Measurements from ENCODE around the gene ANKHD1.
A peak's percentile ranks its signal among the peaks of the same experiment; 100 is the strongest.

ANKHD1 gene

GRCh38 chr5:140372971-140373487 lies 28.6 kb upstream of the ANKHD1 start:
- DNase-seq (ENCODE audit: low read depth) = no peak
- no peak overlapping the region for H3K4me3 ChIP-seq (ENCODE audit: low read length)
- peak; percentile 93 for TF ChIP-seq CTCF (conservative IDR thresholded peaks at IDR 0.05; ENCODE audit: low read depth, low read length)

- no peak for DNase-seq (ENCODE audit: low read depth)
- no peak overlapping the region for H3K4me3 ChIP-seq (ENCODE audit: low read length)
- TF ChIP-seq CTCF (conservative IDR thresholded peaks at IDR 0.05; ENCODE audit: low read depth, low read length) = no peak
Observed at GRCh38 chr5:140381351-140381750, 20.3 kb upstream of the ANKHD1 start.

GRCh38 chr5:140381972-140382371 lies 19.7 kb upstream of the ANKHD1 start:
- no peak for DNase-seq (ENCODE audit: low read depth)
- no peak overlapping the region for H3K4me3 ChIP-seq (ENCODE audit: low read length)
- TF ChIP-seq CTCF (conservative IDR thresholded peaks at IDR 0.05; ENCODE audit: low read depth, low read length) = no peak

- H3K4me3 ChIP-seq (ENCODE audit: low read length) = no peak overlapping the region
- DNase-seq (ENCODE audit: low read depth) = no peak
- no peak for TF ChIP-seq CTCF (conservative IDR thresholded peaks at IDR 0.05; ENCODE audit: low read depth, low read length)
Observed at GRCh38 chr5:140382866-140383265, 18.8 kb upstream of the ANKHD1 start.

- DNase-seq (ENCODE audit: low read depth) = no peak
- no peak for TF ChIP-seq CTCF (conservative IDR thresholded peaks at IDR 0.05; ENCODE audit: low read depth, low read length)
- no peak overlapping the region for H3K4me3 ChIP-seq (ENCODE audit: low read length)
Observed at GRCh38 chr5:140383300-140383699, 18.3 kb upstream of the ANKHD1 start.

GRCh38 chr5:140388052-140388451 lies 13.6 kb upstream of the ANKHD1 start:
- DNase-seq (ENCODE audit: low read depth) = no peak
- no peak for TF ChIP-seq CTCF (conservative IDR thresholded peaks at IDR 0.05; ENCODE audit: low read depth, low read length)

GRCh38 chr5:140391312-140391711 lies 10.3 kb upstream of the ANKHD1 start:
- DNase-seq (ENCODE audit: low read depth) = no peak
- no peak for TF ChIP-seq CTCF (conservative IDR thresholded peaks at IDR 0.05; ENCODE audit: low read depth, low read length)
- H3K4me3 ChIP-seq (ENCODE audit: low read length) = no peak overlapping the region

More at GRCh38 chr5:140388052-140388451, 13.6 kb upstream of the ANKHD1 start:
- H3K4me3 ChIP-seq (ENCODE audit: low read length) = no peak overlapping the region
